ENCODE measurements around the gene COQ8A.
"Not testable (repeated sequence)": the region's sequence is repeated elsewhere in the genome, so short reads cannot be mapped to it uniquely, and the experiment has no call there.

COQ8A gene

GRCh38 chr1:226950871-226951270, 10.8 kb downstream of the COQ8A start:
- no peak for TF ChIP-seq CTCF (IDR thresholded peaks at IDR 0.05)
- DNase-seq (ENCODE audit: low spot score), result peak; percentile 45
- no peak overlapping the region for H3K27ac ChIP-seq
- H3K4me3 ChIP-seq, result no peak overlapping the region

- Histone ChIP-seq H3K4me3 (no peak overlapping the region), H3K27ac (no peak overlapping the region)
- peak; percentile 62 for DNase-seq (ENCODE audit: low spot score)
- TF ChIP-seq CTCF (IDR thresholded peaks at IDR 0.05), result no peak
Observed at GRCh38 chr1:226951286-226952117, 11.4 kb downstream of the COQ8A start.

- no peak overlapping the region for H3K27ac ChIP-seq
Observed at GRCh38 chr1:226952118-226952441, 12.0 kb downstream of the COQ8A start.

GRCh38 chr1:226953175-226953800, 13.2 kb downstream of the COQ8A start:
- Histone ChIP-seq H3K27ac (no peak overlapping the region), H3K4me3 (no peak overlapping the region)
- peak; percentile 53 for DNase-seq (ENCODE audit: low spot score)
- TF ChIP-seq CTCF (IDR thresholded peaks at IDR 0.05), result no peak

More at GRCh38 chr1:226952118-226952441, 12.0 kb downstream of the COQ8A start:
- DNase-seq (ENCODE audit: low spot score), result peak; percentile 8
- no peak overlapping the region for H3K4me3 ChIP-seq
- no peak for TF ChIP-seq CTCF (IDR thresholded peaks at IDR 0.05)

- H3K4me3 ChIP-seq, result no peak overlapping the region
- DNase-seq (ENCODE audit: low spot score), result peak; percentile 53
- TF ChIP-seq CTCF (IDR thresholded peaks at IDR 0.05), result no peak
- H3K27ac ChIP-seq, result no peak overlapping the region
Observed at GRCh38 chr1:226954337-226954736, 14.2 kb downstream of the COQ8A start.

GRCh38 chr1:226954777-226955176, 14.7 kb downstream of the COQ8A start:
- no peak for TF ChIP-seq CTCF (IDR thresholded peaks at IDR 0.05)
- Histone ChIP-seq H3K27ac (no peak overlapping the region), H3K4me3 (no peak overlapping the region)
- DNase-seq (ENCODE audit: low spot score), result peak; percentile 47

GRCh38 chr1:226955857-226956256, 15.8 kb downstream of the COQ8A start:
- H3K4me3 ChIP-seq, H3K27ac ChIP-seq: not testable (repeated sequence)
- DNase-seq (ENCODE audit: low spot score), result peak; percentile 7

Measured in coronary artery (tissue), 2 donors.